GM18511 (cell line): ENCODE data around the gene SLC24A4.
A peak's percentile ranks its signal among the peaks of the same experiment; 100 is the strongest.

ENCODE experiments used
- ATAC-seq: cut with Tn5 transposase; IDR thresholded peaks from one replicate; pipeline ENCODE4 v1.9.1; 2021; ENCODE audit warnings: mild to moderate bottlenecking, moderate library complexity; ENCODE audit not compliant: unreplicated experiment

SLC24A4 gene

DNA sequence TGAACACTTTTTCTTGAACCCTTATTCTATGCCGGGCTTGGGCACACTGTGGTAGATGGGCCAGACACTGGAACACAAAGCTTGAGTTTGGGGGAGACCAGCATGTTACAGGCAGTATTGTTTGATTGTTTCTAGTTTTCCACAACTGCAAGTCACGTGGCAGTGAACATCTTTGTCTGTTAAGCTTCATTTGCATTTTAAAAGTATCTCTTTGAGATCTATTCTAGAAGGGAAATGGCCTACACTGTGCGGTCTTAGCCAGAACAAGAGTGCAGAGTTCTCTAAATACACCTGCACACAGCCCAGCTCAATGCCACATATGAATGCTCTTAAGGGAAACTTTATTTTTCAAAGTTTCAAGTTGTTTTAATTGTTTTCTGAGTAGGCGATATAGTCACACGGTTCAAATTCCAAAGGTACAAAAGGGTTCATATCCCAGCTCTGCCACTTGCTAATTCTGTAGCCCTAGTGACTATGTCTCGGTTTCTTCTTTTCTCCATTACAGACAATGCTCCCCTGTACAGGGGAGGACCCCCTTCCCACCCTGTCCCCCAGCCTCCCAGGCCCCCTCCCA lies 215.5 kb downstream of the SLC24A4 start:
- ATAC-seq, result peak; percentile 90

DNA sequence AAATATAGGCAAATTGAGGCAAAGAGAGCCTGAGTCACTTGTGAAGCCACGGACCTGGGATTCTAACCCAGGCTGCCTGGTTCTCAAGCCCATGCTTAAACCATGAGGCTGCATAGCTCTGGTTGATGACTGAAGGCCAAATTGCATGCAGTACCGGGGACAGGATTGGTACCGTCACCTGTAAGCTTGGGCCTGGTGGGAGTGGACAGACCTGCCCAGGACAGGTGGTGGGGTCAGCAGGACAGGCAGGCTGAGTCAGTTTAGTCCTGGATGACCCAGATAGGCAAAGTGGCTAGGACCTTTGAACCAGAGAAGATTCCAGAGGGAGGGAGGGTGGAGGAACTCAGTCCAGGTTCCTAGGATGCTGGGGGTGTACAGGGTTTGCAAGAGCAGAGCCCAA lies 216.5 kb downstream of the SLC24A4 start:
- no peak for ATAC-seq

DNA sequence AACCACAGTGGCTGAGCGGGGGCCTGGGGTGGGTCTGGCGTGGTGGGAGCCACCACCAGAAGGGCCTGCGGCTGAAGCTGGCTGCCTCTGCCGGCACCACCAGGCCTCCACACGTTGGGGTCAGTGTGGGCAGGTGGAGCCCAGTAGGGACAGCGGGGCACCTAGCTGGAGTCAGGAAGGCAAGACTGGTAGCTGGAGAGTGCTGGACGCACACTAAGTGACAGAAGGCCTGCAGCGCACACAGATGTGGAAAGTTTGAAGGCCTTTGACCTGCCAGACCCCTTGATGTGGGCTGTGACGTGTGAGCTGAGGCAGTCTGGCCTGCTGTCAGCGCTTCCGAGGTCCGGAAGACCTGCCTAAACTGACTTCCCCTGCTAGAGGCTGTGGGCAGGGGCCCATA lies 216.9 kb downstream of the SLC24A4 start:
- no peak for ATAC-seq

DNA sequence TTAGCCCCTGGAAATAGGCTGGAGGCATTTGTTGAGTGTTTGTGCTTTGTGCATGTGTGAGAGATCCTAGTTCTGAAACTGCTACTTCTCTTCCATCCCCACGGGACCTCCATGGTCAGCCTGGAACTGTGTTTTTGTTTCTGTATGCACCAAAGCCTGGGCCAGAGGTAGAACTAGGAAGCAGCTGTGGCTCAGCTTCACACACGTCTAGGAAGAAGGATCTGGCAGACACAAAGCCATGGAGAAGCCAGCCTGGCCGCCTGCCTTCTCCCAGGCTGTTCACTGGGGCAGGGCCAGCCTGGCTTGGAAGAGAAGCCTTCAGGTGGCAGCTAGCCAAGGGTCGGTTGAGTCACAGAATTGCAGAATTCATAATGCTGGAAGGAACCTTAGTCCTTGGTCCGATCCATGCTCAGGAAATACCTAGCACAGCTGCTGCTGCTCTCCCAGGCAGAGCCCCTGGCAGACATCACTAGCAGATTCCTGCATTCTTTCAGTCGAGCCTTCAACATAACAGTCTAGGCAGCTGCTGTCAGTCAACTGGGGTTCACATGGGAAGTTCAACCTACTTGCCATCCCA lies 217.6 kb downstream of the SLC24A4 start:
- peak; percentile 45 for ATAC-seq

DNA sequence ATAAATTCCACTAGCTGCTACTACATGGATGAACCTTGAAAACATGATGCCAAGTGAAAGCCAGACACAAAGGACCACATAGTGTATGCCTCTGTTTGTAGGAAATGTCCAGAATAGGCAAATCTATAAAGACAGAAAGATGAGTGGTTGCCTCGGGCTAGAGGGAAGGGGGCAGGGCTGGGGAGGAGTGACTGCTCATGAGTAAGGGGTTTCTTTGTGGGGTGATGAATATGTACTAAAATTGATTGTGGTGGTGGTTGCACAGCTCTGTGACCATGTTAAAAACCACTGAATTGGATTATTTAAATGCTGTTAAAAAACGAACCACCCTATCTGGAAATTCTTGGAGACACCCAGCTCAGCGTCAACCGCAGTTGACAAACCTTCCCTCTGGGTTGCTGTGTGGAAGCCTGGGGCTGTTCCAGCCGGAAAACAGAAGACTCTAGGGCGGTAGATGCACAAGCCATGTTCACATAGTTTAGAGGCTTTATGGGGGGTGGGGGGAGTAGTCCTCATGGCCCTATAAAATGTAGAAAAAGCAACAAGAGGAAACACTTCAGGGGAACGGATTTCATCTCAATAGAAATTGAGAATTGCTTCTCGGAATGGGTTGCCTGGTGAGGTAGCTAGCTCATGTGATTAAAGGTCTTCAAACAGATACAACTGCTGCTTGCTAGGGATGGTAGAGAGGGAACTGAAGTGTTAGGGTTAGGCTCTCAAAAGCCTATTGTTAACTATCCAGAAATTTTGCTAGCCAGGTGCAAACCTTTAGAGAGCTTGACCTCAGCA lies 220.0 kb downstream of the SLC24A4 start:
- ATAC-seq, result no peak

DNA sequence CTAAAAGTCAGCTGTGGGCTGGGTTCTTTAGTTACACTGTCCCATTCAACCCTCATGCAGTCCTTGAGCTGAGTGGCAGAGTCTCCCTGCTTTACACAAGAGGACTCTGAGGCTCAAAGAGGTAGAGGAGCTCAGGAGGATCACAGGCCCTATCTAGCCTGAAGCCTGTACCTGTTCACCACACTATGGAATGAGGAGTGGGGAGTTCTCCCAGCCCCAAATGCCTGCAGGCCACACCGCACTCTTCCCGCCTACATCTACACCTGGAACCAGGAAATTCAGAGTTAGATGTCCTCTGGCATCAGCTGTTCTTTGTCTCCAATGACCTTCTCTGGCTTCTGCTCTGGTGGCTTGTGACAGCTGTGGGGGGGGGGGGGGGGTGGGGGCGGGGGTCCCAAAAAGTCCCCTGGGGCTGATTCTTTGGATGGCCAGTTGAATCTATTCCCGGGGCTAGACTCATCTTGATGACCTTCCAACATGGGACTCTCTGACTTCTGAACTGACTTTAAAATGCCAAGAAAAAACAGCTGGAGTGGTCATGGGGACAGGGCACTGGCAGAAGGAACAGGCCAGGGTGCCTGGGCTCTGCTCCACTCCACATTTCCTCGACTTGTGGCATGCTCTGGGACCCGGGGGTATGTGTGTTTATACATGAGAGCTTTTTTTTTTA lies 221.2 kb downstream of the SLC24A4 start:
- no peak for ATAC-seq

DNA sequence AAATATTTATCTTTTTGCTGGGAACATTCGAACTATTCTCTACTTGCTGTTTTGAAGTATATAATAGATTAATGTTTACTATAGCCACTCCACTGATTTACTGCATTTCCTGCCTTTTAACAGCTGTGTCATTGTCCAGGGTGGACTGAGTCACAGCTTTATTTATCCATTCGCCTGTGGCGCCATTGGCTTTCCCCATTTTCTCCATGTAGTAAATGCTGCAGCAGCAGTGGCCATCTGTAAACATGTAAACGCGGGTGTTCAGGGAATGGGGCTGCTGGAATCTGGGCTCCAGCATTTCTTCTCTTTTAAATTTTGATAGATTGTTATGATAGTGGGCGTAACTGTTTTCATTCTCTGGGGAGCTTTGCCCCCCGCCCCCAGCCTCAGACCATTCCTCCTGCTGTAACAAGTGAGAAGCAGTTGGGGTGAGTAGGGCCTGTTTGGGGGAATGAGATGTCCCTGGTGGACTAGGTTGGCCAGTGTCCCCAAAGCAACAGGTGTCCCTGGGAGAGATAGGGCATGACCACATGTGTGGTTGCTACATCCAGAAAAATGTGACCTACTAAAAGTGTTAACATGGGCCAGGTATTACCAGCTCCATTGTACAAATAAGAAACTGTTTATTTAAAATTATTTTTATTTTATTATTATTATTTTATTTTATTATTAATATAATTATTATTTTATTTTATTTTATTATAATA lies 223.5 kb downstream of the SLC24A4 start:
- ATAC-seq, result no peak

DNA sequence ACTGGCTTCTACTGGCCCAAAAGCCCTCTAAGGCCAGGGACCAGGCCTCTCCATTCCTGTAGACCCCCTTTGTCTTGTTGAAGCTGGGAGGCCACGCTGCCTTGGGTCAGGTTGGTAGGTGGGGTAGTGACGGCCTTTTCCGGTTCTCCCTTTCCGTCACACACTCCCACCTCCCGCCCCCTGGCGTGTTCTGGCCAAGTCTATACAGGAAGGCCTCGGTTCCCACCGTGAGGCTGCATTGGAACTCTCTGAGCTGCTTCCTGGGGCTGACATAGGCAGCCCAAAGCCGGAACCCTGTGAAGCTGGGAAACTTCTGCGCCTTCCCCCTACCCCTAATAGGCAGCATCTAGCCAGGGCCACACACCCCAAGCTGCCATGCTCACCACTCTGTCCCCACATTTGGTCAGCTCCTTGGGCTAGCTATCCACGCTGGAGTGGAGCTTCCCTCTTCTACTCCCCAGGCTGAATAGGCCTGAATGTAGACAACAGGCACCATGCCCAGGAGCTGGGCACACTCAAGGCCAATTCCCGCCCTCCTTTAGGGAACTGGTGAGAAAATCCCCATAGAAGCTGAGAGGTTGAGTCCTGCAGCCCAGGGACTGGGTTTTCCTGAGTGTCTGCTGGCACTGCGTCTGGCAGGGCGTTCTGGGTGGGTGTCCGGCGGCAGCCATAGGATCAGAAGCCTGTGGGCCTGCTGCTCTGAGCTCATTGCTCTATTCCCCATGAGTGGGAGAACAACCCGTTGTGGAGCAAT lies 226.3 kb downstream of the SLC24A4 start:
- no peak for ATAC-seq

DNA sequence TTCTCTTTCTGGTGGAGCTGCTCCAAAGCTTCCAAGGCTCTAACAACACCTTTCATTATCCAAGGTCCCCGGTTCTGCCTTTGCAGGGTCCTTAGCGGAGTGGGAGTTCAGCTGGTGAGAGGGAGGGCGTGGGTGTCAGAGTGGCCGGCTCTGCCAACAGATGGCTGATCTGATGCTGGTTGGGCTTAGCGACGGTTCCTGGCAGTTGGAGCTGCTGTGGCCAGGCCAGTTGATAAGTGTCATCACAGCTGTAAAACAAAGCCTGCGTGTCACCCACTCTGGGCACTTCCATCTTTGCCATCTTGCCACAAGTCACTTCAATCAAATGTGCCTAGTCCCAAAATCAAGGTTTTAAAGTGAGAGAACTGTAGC lies 226.9 kb downstream of the SLC24A4 start:
- no peak for ATAC-seq
